SK-N-SH (cell line): ENCODE results near the gene KLK3. TPM values are rescaled to one million over a fixed set of nuclear protein-coding genes. Genes with fewer than 3 reads are reported as not detected.

Source experiments
- CTCF ChIA-PET: fragments of 300-600, 350-600 bp; formaldehyde crosslinking; extraction: SDS; loops from one replicate; lab custom pipeline; 2021; lab: Yijun Ruan, JAX
- POLR2A ChIA-PET: fragments of 350-600 bp; sonication (Branson Sonifier 250); formaldehyde crosslinking; extraction: SDS; loops from one replicate; lab custom pipeline; 2020; ENCODE audit warnings: antibody characterized with exemption, inconsistent platforms; lab: Yijun Ruan, JAX
- DNase-seq: peaks from one replicate; pipeline ENCODE4 v3.0.0; 2012
- H2AFZ ChIP-seq: fragments of 200-600 bp; sonication (generic); 2 replicates; pipeline ENCODE4 v1.8.1; 2016; ENCODE audit warnings: antibody characterized with exemption, mild to moderate bottlenecking, low read depth
- H3F3A ChIP-seq: fragments of 200-600 bp; sonication (generic); replicated peaks from 2 replicates; pipeline ENCODE3; 2016; ENCODE audit warnings: antibody characterized with exemption, mild to moderate bottlenecking; ENCODE audit not compliant: insufficient read depth
- H3K27ac ChIP-seq, 2 experiments: fragments of 200-500 bp in 1 of 2; fragments of 200-600 bp in 1 of 2; sonication (Bioruptor generic) in 1 of 2; sonication (generic), shearing (Covaris generic) in 1 of 2; 2 replicates each; pipeline versions ENCODE4 v1.5.1 to v1.6.1; 2014 to 2016; ENCODE audit warnings: low read depth in 2 of 2, inconsistent platforms in 1 of 2, low read length in 1 of 2, mild to moderate bottlenecking in 1 of 2, mixed read lengths in 1 of 2
- H3K27me3 ChIP-seq: fragments of 200-600 bp; sonication (generic), shearing (Covaris generic); 2 replicates; pipeline ENCODE4 v1.6.1; 2016; ENCODE audit warnings: mixed run types; ENCODE audit not compliant: insufficient read depth
- H3K36me3 ChIP-seq, 2 experiments: fragments of 200-500 bp in 1 of 2; fragments of 200-600 bp in 1 of 2; sonication (Bioruptor generic) in 1 of 2; sonication (generic) in 1 of 2; replicated peaks in 1 of 2; 2 replicates each; pipeline versions ENCODE3 to v1.5.1; 2014 to 2016; ENCODE audit warnings: low read length in 1 of 2, mild to moderate bottlenecking in 1 of 2; ENCODE audit not compliant: insufficient read depth in 2 of 2, control insufficient read depth in 1 of 2
- H3K4me1 ChIP-seq, 2 experiments: fragments of 200-500 bp in 1 of 2; fragments of 200-600 bp in 1 of 2; sonication (Bioruptor generic) in 1 of 2; sonication (generic), shearing (Covaris generic) in 1 of 2; 2 replicates each; pipeline versions ENCODE4 v1.5.1 to v1.6.1; 2014 to 2016; ENCODE audit warnings: low read depth in 1 of 2, low read length in 1 of 2, mixed run types in 1 of 2; ENCODE audit not compliant: insufficient read depth in 2 of 2, control insufficient read depth in 1 of 2
- H3K4me2 ChIP-seq: fragments of 200-600 bp; sonication (generic), shearing (Covaris generic); 2 replicates; pipeline ENCODE4 v1.6.1; 2017; ENCODE audit warnings: mixed run types
- H3K4me3 ChIP-seq, 2 experiments: fragments of 200-500 bp in 1 of 2; fragments of 200-600 bp in 1 of 2; sonication (Bioruptor generic) in 1 of 2; sonication (generic), shearing (Covaris generic) in 1 of 2; 2 replicates each; pipeline versions ENCODE4 v1.5.1 to v1.8.1; 2014 to 2016; ENCODE audit warnings: low read depth in 2 of 2, inconsistent platforms in 1 of 2, low read length in 1 of 2, mild to moderate bottlenecking in 1 of 2, mixed read lengths in 1 of 2, moderate library complexity in 1 of 2
- H3K79me2 ChIP-seq: fragments of 200-600 bp; sonication (generic); 2 replicates; pipeline ENCODE4 v1.8.1; 2017; ENCODE audit warnings: mild to moderate bottlenecking; ENCODE audit not compliant: insufficient read depth
- H3K9ac ChIP-seq: fragments of 200-600 bp; sonication (generic); 2 replicates; pipeline ENCODE4 v1.6.1; 2017; ENCODE audit warnings: mixed run types
- H3K9me2 ChIP-seq: fragments of 200-600 bp; sonication (generic); 2 replicates; pipeline ENCODE4 v1.6.1; 2017; ENCODE audit warnings: mixed run types
- H3K9me3 ChIP-seq: fragments of 200-600 bp; sonication (generic); 2 replicates; pipeline ENCODE4 v1.6.1; 2017; ENCODE audit warnings: mixed run types, mild to moderate bottlenecking, moderate library complexity
- H4K20me1 ChIP-seq: fragments of 200-600 bp; sonication (generic); 2 replicates; pipeline ENCODE4 v1.6.1; 2017; ENCODE audit warnings: mild to moderate bottlenecking, mixed run types; ENCODE audit not compliant: insufficient read depth
- EP300 ChIP-seq, 2 experiments: IDR thresholded peaks; 2 replicates each; pipeline versions ENCODE4 v1.4.0 to v1.6.1; 2012; ENCODE audit warnings: borderline replicate concordance in 1 of 2, low read depth in 1 of 2, low read length in 1 of 2
- FOSL2 ChIP-seq: IDR thresholded peaks from 2 replicates; pipeline ENCODE4 v1.4.0; 2012; ENCODE audit warnings: low read depth, mild to moderate bottlenecking, moderate library complexity, borderline replicate concordance
- FOXJ3 ChIP-seq: sonication (generic); formaldehyde crosslinking; IDR thresholded peaks from 2 replicates; pipeline ENCODE4 v1.5.1; 2020; ENCODE audit warnings: mild to moderate bottlenecking, missing genetic modification reagents
- GATA2 ChIP-seq: sonication (generic); formaldehyde crosslinking; IDR thresholded peaks from 2 replicates; pipeline ENCODE4 v1.5.0; 2020; ENCODE audit warnings: mild to moderate bottlenecking, missing genetic modification reagents
- MEF2A ChIP-seq: IDR thresholded peaks from 2 replicates; pipeline ENCODE4 v1.4.0; 2012; ENCODE audit warnings: low read depth, borderline replicate concordance
- MXI1 ChIP-seq: IDR thresholded peaks from 2 replicates; pipeline ENCODE4 v1.6.1; 2012; ENCODE audit warnings: mild to moderate bottlenecking, low read depth, low read length, improper control_type of control experiment
- NFIC ChIP-seq: IDR thresholded peaks from 2 replicates; pipeline ENCODE4 v1.4.0; 2012; ENCODE audit warnings: borderline replicate concordance
- NRF1 ChIP-seq: IDR thresholded peaks from 2 replicates; pipeline ENCODE4 v1.6.1; 2012; ENCODE audit warnings: low read depth, mild to moderate bottlenecking, low read length
- POLR2AphosphoS5 ChIP-seq: IDR thresholded peaks from 2 replicates; pipeline ENCODE4 v1.6.1; 2012; ENCODE audit warnings: low read depth, low read length
- RAD21 ChIP-seq: IDR thresholded peaks from 2 replicates; pipeline ENCODE4 v1.6.1; 2012; ENCODE audit warnings: mild to moderate bottlenecking, low read length
- SMC3 ChIP-seq: IDR thresholded peaks from 2 replicates; pipeline ENCODE4 v1.6.1; 2012; ENCODE audit warnings: low read depth, low read length, improper control_type of control experiment
- TAF1 ChIP-seq: IDR thresholded peaks from 2 replicates; pipeline ENCODE4 v1.6.1; 2012; ENCODE audit warnings: low read depth, mild to moderate bottlenecking, low read length, moderate library complexity, borderline replicate concordance
- TCF12 ChIP-seq: IDR thresholded peaks from 2 replicates; pipeline ENCODE4 v1.4.0; 2012
- TEAD4 ChIP-seq: IDR thresholded peaks from 2 replicates; pipeline ENCODE4 v1.4.0; 2012; ENCODE audit warnings: mild to moderate bottlenecking, borderline replicate concordance; ENCODE audit not compliant: insufficient read depth
- YY1 ChIP-seq: IDR thresholded peaks from 2 replicates; pipeline ENCODE4 v1.4.0; 2012; ENCODE audit warnings: low read depth, mild to moderate bottlenecking
- WGBS: methylation state at CpG from one replicate; pipeline ENCODE4 v1.1.6; 2017; ENCODE audit warnings: low lambda C conversion rate; 5-methylcytosine and 5-hydroxymethylcytosine counted together
- polyA plus RNA-seq, 3 experiments: library from polyadenylated mRNA; depleted of rRNA; stranded (reverse); fragments of >200 nt; gene quantifications; 2 replicates each; pipeline ENCODE4 v1.2.3, GENCODE V29; 2012
- TF ChIP-seq, protein P1 (sequence below): IDR thresholded peaks from 2 replicates; pipeline ENCODE4 v1.4.0; 2012; ENCODE audit warnings: low read depth
- TF ChIP-seq, protein P2 (sequence below): fragments of 200-600 bp; sonication (generic); IDR thresholded peaks from 2 replicates; pipeline ENCODE4 v1.6.1; 2017; ENCODE audit warnings: antibody characterized with exemption, mild to moderate bottlenecking, moderate library complexity
- TF ChIP-seq, protein P3 (sequence below): IDR thresholded peaks from 2 replicates; pipeline ENCODE4 v1.4.0; 2012; ENCODE audit warnings: low read depth, borderline replicate concordance

The KLK3 gene
- polyA plus RNA-seq, 1 of the 3 experiments (the other 2 are of a cell fraction): not detected

DNA sequence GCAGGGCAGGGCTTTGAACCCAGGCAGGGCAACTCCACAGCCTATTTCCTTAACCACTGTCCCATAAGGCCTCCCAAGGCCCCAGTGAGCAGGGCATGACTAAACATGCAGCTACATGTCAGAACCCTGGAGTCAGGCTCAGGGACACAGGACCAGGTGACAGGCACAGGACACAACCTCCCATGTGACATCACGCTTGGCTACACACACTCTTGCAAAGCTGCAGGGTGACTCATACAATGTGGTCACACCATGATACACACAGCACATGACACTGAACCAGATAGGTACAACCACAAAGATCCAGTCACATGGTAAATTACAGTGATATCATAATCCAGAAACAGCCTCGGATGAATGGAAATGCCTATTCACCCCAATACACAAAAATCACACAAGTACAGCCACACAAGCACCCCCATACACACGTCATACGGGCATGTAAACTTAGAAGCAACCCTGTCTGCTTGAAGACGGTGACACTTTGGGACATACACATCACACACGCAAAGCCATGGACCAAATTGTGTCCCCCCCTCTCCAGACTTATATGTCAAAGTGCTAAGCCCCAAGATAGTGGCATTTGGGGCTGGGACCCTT, 42.0 kb downstream of the KLK3 start:
- no peak overlapping the region for H3K27ac ChIP-seq
- CTCF ChIA-PET: no interaction called here
- H3K9me3 ChIP-seq: no peaks in the 10 kb centered on the region
- TF ChIP-seq POLR2AphosphoS5 (no peak), FOXJ3 (no peak), SMC3 (no peak), TEAD4 (no peak), TAF1 (no peak), RAD21 (no peak), MXI1 (no peak), MEF2A (no peak), TCF12 (no peak), YY1 (no peak), NFIC (no peak), GATA2 (CRISPR knock-in tag) (no peak), NRF1 (no peak), FOSL2 (no peak), EP300 (IDR thresholded peaks at IDR 0.05; ENCODE audit: borderline replicate concordance in 1 of 2, low read depth in 1 of 2, low read length in 1 of 2) (no peak)
- TF ChIP-seq, protein P1, sequence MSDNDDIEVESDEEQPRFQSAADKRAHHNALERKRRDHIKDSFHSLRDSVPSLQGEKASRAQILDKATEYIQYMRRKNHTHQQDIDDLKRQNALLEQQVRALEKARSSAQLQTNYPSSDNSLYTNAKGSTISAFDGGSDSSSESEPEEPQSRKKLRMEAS: no peak
- TF ChIP-seq, protein P2, sequence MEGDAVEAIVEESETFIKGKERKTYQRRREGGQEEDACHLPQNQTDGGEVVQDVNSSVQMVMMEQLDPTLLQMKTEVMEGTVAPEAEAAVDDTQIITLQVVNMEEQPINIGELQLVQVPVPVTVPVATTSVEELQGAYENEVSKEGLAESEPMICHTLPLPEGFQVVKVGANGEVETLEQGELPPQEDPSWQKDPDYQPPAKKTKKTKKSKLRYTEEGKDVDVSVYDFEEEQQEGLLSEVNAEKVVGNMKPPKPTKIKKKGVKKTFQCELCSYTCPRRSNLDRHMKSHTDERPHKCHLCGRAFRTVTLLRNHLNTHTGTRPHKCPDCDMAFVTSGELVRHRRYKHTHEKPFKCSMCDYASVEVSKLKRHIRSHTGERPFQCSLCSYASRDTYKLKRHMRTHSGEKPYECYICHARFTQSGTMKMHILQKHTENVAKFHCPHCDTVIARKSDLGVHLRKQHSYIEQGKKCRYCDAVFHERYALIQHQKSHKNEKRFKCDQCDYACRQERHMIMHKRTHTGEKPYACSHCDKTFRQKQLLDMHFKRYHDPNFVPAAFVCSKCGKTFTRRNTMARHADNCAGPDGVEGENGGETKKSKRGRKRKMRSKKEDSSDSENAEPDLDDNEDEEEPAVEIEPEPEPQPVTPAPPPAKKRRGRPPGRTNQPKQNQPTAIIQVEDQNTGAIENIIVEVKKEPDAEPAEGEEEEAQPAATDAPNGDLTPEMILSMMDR: no peak
- TF ChIP-seq, protein P3, sequence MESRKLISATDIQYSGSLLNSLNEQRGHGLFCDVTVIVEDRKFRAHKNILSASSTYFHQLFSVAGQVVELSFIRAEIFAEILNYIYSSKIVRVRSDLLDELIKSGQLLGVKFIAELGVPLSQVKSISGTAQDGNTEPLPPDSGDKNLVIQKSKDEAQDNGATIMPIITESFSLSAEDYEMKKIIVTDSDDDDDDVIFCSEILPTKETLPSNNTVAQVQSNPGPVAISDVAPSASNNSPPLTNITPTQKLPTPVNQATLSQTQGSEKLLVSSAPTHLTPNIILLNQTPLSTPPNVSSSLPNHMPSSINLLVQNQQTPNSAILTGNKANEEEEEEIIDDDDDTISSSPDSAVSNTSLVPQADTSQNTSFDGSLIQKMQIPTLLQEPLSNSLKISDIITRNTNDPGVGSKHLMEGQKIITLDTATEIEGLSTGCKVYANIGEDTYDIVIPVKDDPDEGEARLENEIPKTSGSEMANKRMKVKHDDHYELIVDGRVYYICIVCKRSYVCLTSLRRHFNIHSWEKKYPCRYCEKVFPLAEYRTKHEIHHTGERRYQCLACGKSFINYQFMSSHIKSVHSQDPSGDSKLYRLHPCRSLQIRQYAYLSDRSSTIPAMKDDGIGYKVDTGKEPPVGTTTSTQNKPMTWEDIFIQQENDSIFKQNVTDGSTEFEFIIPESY: no peak
- no peaks in the 10 kb centered on the region for H3K36me3 ChIP-seq
- POLR2A ChIA-PET: interaction anchor here (0.7 kb wide), 1 partner anchor 14 kb away, joined by 3 read pairs; no protein-coding TSS in a partner anchor
- no peaks in the 10 kb centered on the region for H3K79me2 ChIP-seq
- H3K4me2 ChIP-seq: no peak overlapping the region
- no peak overlapping the region for H3K4me3 ChIP-seq
- no peak for DNase-seq
- H3K4me1 ChIP-seq: no peaks in the 10 kb centered on the region
- H4K20me1 ChIP-seq: no peaks in the 10 kb centered on the region
- 14% methylated on average over 5 of the region's 6 CpGs for WGBS
- no peaks in the 10 kb centered on the region; the same call in 1 of the 2 replicates for H3K27me3 ChIP-seq
- H3F3A ChIP-seq: no peaks in the 10 kb centered on the region
- H3K9ac ChIP-seq: no peak overlapping the region
- H2AFZ ChIP-seq: no peak overlapping the region
- no peaks in the 10 kb centered on the region for H3K9me2 ChIP-seq
